G401 (cell line): ENCODE measurements around the gene ZC3H11A. TPM values are rescaled to one million over a fixed set of nuclear protein-coding genes. Genes with fewer than 3 reads are reported as not detected.
"Not testable (repeated sequence)": the region's sequence is repeated elsewhere in the genome, so short reads cannot be mapped to it uniquely, and the experiment has no call there.

Experiments
- DNase-seq: peaks from one replicate; pipeline ENCODE4 v3.0.0-alpha.2; 2015; ENCODE audit warnings: low spot score
- in situ Hi-C: cut with HindIII; loops from 2 replicates; pipeline ENCODE4 v1.10.0; 2016; ENCODE audit warnings: low sequenced_read_pairs, mixed read lengths
- total RNA-seq: library from RNA; depleted of rRNA; stranded (reverse); fragments of >200 nt; shearing (Covaris generic); gene quantifications from 2 replicates; pipeline ENCODE4 v1.2.3, GENCODE V29; 2014; rRNA removed

The ZC3H11A gene
- total RNA-seq, 1 experiment from 2014 or later, result 57.6 TPM

DNA sequence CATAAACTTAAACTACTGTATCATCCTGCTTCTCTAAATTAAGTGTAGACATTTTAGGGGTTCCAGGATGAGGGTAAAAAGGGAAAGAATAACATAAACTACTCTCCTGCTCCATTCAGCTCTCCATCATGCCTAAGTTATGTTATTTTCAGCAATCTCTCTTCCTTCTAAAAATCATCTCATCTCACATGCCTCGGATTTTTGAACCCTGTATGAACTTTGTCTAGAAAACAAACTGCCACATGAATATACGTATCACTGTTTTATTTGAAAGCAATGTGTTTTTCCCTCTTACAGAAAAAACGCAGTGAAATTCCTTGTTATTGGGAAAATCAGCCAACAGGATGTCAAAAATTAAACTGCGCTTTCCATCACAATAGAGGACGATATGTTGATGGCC is 32.6 kb downstream of the ZC3H11A start:
- no peak for DNase-seq
- in situ Hi-C loops, result no loop called here

DNA sequence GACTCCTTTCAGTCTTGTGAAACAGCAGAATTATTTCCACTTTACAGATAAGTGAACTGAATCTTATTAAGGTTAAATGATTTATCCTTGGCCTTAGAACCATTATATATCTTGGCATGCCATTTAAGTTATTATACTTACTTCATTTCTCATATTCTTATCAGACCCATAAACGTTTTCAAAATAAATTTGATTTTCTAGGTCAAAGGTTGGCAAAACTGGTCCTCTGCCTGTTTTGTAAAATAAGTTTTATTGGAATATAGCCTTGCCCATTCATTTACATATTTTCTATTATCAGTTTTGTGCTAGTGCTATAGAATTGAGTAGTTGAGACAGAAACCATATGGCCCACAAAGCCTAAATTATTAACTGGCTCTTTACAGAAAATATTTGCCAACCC is 33.1 kb downstream of the ZC3H11A start:
- no peak for DNase-seq
- in situ Hi-C loops, result no loop called here

GRCh38 chr1:203829247-203829646 is 33.8 kb downstream of the ZC3H11A start:
- in situ Hi-C loops, DNase-seq: not testable (repeated sequence)

- in situ Hi-C loops, result no loop called here
- DNase-seq, result no peak
Observed at GRCh38 chr1:203835476-203835875, 40.1 kb downstream of the ZC3H11A start.

DNA sequence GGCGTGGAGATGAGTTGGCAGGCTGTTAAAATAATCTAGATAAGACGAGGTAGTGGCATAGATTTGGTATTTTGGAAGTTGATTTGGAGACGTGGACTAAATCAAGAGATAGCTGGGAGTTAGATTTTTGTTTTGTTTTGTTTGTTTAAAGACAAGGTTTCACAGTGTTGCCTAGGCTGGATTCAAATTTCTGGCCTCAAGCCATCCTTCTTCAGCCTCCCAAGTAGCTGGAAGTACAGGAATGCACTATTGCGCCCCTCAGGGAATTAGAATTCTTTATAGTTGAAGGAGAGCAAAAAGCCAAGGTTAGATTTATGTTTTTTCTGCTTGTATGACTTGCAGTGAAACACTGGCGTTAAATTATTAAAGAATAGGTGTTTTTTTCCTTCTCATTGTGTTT is 43.7 kb downstream of the ZC3H11A start:
- no peak for DNase-seq
- in situ Hi-C loops, result no loop called here

GRCh38 chr1:203840208-203840808 is 44.9 kb downstream of the ZC3H11A start:
- in situ Hi-C loops, result no loop called here
- DNase-seq, result no peak

DNA sequence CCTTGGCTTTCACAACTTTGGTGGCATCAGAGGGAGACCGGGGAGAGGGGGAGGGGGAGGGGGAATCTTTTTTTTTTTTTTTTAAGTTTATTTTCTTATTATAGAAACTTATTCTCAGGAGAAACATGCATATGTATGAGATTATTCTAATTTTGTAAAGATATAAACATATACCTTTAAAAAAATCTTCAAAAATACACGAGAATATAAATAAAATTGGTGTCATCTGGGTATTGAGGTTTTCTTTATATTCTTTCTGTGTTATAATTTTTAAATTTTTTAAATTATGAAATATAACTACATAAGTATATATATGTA is 47.1 kb downstream of the ZC3H11A start:
- no peak for DNase-seq
- in situ Hi-C loops, result no loop called here

DNA sequence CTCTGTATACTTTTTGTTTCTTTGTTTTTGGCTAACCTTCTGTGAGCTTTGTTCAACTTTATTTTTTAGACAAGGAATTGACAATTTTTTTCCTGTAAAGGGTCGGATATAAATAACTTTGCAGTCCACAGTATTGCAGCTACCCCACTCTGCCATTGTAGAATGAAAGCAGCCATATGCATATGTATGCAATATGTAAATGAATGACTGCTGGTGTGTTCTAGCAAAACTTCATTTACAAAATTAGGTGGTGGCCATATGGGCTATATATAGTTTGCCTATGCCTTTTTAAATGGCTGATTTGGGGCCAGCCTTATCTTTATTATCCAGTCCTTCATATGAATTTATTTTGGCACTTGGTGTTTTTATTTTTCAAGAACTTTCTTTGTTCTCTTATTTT is 48.0 kb downstream of the ZC3H11A start:
- no peak for DNase-seq
- in situ Hi-C loops, result no loop called here

Other genes starting within 250 kb of the ZC3H11A start
- 5.4 and 6.7 TPM in 2 replicates for gene ATP2B4, start 168.8 kb upstream of the ZC3H11A start, total RNA-seq
- gene LAX1, start 30.4 kb upstream of the ZC3H11A start, total RNA-seq, result not detected in 2 replicates
- 4.2 and 7.4 TPM in 2 replicates for gene ZBED6, start within 50 bp of the ZC3H11A start, total RNA-seq
- gene SNRPE, start 66.0 kb downstream of the ZC3H11A start, total RNA-seq, result 149 and 171 TPM in 2 replicates